Hematopoietic multipotent progenitor cell treated with erythropoietin and hydrocortisone succinate and interleukin-3 and kit ligand, for 17 days (in vitro differentiated cells): ENCODE data around the gene SERPINA4.
"Not testable (repeated sequence)": the region's sequence is repeated elsewhere in the genome, so short reads cannot be mapped to it uniquely, and the experiment has no call there.

Experiments
- DNase-seq: peaks from one replicate; pipeline ENCODE4 v3.0.0-alpha.2; 2015; ENCODE audit warnings: low spot score

Gene SERPINA4

DNA sequence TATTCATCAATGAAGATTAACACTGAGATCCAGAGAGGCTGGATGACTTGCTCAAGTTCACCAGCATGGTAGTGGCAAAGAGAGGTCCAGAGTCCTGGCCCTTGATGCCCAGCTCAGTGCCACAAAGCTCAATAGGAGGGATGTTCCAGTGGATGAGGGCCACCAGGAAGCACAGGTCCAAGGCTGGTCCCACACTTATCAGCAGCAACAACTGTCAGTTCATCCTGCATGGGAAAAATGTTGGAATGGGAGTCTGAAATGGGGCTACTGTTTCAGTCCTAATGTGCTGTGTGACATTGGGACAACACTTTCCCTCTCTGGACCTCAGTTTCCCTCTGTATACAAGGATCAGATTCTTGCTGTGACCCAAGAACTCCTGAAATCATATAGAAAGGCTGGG is 31.2 kb downstream of the SERPINA4 start:
- DNase-seq, result no peak

DNA sequence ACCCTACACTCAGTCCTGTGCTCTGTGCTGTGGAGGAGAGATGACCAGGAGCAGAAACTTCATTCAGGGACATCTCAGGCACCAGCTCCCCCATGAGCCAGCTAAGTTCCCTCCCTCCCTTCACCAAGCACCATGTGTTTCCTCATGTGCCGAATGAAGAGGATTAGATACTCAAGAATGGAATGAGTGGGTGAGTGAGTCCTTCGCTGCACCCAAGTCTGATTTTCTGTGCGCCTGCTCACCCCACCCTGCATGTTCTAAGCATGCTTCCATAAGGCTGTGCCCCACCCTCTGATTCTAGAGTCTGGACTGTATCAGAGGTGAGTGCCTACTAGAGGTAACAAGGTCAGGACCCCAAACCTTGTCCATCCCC is 32.1 kb downstream of the SERPINA4 start:
- DNase-seq, result no peak

GRCh38 chr14:94593749-94594431 is 32.6 kb downstream of the SERPINA4 start:
- no peak for DNase-seq

GRCh38 chr14:94594441-94594840 is 33.2 kb downstream of the SERPINA4 start:
- no peak for DNase-seq

GRCh38 chr14:94595912-94596311 is 34.7 kb downstream of the SERPINA4 start:
- no peak for DNase-seq

GRCh38 chr14:94596361-94596760 is 35.1 kb downstream of the SERPINA4 start:
- DNase-seq, result no peak

DNA sequence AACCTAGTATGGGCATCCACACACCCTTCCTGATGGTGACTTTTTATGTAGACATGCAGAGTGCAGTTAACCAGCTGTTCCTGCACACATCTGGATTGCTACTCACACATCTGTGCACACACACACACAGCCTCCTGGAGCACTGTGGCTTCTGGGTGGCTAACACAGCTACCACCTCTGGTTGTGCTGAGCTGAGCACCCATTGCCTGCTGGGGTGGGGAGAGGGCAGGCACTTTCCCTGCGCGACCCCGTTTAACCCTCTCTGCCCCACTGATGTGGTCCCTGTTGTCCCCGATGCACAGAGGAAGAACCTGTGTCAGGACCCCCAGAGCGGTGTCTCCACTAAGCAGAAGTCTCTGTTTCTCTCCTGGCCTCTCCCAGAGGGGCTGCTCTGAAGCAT is 36.5 kb downstream of the SERPINA4 start:
- DNase-seq, result no peak

DNA sequence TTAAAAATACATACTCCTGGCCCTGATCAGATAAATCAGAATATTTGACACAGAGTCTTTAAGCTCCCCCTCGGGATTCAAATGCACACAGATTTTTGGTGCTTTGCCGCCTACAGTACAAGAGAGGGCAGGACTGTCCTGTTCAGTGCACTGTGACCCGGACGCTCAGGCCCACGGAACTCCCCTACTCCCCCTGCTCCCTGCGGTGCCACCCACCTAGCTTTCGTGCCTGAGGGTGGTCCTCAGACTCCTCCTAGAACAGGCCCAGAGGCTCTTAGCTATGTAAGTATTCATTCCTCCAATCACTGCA is 37.2 kb downstream of the SERPINA4 start:
- no peak for DNase-seq

DNA sequence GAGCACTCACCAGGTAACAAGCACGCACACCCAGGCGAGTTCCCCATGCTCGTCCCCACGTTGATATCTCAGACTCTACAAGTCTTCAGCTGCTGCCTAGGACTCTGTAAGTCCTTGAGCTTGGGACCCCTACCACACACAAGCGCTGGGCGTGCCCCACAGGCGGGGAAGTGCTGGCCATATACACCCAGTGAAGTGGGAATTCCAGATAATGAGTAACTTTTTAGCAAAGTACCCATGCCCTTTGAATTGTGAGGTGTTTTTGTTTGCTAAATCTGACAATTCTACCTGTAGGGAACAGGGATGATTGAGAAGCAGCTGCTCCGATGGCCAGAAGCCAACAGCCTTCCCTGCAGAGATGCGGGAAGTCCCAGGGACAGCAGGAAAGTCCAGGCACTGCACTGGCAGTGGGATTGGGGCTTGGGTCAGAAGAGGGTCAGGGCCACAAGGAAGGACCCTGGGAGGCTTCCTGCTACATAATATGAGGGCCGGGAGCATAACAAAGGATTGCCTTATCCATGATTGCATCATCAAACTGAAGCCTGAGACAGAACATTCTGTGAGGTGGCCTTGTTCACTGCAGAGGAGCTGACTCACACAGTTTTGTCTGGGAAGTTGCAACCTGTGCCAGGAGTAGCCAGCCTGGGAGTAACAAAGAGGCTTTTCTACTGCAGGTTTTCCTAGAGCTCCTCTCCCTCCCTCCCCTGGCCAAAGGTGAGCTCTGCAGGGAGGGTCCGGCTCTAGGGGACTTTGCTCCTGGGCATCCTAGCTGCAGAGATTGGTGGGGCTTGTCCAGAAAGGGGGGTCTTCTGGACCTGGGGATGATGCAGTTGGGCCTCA is 37.8 kb downstream of the SERPINA4 start:
- no peak for DNase-seq

- no peak for DNase-seq
These were observed 38.4 kb downstream of the SERPINA4 start for GRCh38 chr14:94599656-94600004.

DNA sequence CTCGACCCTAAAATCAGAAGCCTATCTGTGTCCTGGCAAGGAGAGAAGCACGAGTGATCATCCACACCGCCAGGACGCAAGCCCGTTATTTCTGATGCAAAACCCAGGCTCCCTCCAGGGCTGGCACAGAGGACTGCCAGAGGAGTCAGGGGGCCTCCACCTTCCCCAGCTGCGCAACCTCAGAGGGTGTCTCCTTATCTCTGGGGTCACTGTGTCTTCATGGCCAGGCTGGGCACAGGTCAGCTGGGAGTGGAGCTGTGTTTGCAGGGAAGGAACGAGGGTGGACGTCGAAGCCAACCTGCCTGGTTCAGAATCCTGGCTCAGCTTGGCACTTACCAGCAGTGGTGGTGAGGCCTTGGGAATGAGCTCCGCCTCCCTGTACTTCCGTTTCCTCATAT is 38.9 kb downstream of the SERPINA4 start:
- DNase-seq, result no peak

- DNase-seq, result no peak
These were observed 40.7 kb downstream of the SERPINA4 start for GRCh38 chr14:94601884-94602391.

DNA sequence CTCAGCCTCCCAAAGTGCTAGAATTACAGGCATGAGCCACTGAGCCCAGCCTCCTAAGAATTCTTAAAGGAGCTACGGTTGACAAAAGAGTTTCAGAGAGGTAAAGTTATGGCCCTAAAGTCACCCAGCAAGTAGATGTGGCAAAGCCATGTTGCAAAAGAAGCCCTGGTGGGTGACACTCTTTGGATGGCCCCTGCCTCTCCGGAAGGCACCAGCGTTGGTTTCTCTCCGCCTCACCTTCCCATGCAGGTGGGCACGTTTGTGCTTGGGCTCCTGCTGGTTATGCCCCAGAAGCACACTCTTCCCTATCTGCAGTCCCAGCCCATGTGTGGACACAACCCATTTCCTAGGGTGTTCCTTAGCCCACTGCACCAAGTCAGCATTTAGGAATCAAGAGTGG is 41.5 kb downstream of the SERPINA4 start:
- DNase-seq, result no peak

DNA sequence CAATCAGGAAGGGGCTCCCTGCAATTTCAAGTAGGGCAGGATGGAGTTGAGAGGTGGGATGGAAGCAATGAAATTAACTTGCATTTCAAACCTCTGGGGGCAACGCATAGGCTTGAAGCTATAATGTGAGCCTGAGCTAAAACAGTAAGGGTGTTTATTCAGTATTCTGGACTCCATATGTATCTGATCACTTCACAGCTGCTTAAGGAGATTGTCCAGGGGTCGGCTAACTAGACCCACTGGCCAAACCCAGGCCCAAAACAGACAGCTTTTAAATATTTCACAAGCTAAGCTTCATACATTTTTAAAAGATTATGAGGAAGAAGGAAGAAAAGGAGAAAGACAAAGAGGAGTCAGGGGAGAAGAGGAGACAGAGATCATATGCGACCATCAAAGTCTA is 44.1 kb downstream of the SERPINA4 start:
- no peak for DNase-seq

GRCh38 chr14:94608966-94609365 is 47.7 kb downstream of the SERPINA4 start:
- DNase-seq, result not testable (repeated sequence)

GRCh38 chr14:94611179-94611578 is 49.9 kb downstream of the SERPINA4 start:
- DNase-seq, result no peak

DNA sequence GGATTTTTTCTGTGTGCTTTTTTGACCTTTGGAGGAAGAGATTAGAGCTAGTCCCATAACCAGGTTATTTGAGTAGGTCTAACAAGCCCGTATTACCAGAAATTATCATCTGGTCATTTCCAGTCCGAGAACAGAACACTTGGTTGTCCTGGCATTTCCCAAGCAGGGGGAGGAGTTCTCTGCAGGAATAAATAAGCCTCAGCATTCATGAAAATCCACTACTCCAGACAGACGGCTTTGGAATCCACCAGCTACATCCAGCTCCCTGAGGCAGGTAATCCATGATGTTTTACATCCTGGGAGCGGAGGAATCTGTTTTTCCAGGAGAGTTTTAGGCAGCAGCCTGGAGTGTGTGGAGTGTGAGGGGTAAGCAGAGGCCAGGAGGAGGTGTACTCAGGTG is 50.9 kb downstream of the SERPINA4 start, which contains the start of gene SERPINA3:
Gene SERPINA3 (plus strand): TSS at position 218 of the 400 bp plus-strand sequence. CDS start 2,051 bp downstream, outside the sequence.
- no peak for DNase-seq

- DNase-seq, result no peak
These were observed 51.6 kb downstream of the SERPINA4 start for GRCh38 chr14:94612580-94613554.

GRCh38 chr14:94613720-94614644 is 52.7 kb downstream of the SERPINA4 start:
- no peak for DNase-seq

GRCh38 chr14:94614802-94615201 is 53.6 kb downstream of the SERPINA4 start:
- no peak for DNase-seq

GRCh38 chr14:94615254-94615653 is 54.0 kb downstream of the SERPINA4 start:
- no peak for DNase-seq
